Body of pancreas (tissue), 4 donors: ENCODE results near the gene BGN.

ENCODE experiments used
- POLR2A ChIP-seq, 3 donors: fragments of 450-650 bp; IDR thresholded peaks; one replicate each; pipeline ENCODE4 v1.6.1; 2016; ENCODE audit warnings: antibody characterized with exemption in 3 of 3, mild to moderate bottlenecking in 2 of 3
- TF ChIP-seq, protein P1 (sequence below), 7 experiments: fragments of 450-650 bp in 4 of 7; fragments of 200-600 bp in 3 of 7; sonication (generic) in 3 of 7; IDR thresholded peaks; one replicate each; pipeline ENCODE4 v1.5.1; 2016 to 2019; ENCODE audit warnings: antibody characterized with exemption in 7 of 7

DNA sequence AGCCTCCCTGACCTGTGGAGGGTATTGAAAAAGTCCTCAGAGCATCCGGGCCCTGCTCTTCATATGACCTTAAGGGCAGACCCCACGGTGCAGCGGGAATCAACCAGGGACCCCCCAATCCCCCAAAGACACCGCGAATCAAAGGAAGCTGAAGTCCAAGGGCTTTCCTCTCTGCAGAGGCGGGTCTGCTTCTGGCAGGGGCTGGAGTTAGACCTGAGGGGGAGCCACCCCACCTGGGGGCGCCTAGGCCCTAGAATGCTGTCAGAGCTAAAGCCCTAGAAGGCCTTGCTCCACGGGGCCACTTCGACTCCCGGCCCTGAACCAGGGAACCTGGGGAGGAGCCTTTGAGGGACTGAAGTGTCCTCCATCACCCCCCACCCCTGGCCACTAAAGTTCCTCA is 21.7 kb upstream of the BGN start:
- TF ChIP-seq, protein P1, sequence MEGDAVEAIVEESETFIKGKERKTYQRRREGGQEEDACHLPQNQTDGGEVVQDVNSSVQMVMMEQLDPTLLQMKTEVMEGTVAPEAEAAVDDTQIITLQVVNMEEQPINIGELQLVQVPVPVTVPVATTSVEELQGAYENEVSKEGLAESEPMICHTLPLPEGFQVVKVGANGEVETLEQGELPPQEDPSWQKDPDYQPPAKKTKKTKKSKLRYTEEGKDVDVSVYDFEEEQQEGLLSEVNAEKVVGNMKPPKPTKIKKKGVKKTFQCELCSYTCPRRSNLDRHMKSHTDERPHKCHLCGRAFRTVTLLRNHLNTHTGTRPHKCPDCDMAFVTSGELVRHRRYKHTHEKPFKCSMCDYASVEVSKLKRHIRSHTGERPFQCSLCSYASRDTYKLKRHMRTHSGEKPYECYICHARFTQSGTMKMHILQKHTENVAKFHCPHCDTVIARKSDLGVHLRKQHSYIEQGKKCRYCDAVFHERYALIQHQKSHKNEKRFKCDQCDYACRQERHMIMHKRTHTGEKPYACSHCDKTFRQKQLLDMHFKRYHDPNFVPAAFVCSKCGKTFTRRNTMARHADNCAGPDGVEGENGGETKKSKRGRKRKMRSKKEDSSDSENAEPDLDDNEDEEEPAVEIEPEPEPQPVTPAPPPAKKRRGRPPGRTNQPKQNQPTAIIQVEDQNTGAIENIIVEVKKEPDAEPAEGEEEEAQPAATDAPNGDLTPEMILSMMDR (IDR thresholded peaks at IDR 0.05) = no peak
- no peak for TF ChIP-seq POLR2A (IDR thresholded peaks at IDR 0.05)
